ENCODE data around the gene SNAPIN.

SNAPIN gene

GRCh38 chr1:153658400-153659174 is at the start of gene SNAPIN:
SNAPIN (plus strand) TSS chr1:153658703; CDS start chr1:153658744, 41 bp downstream.
- Histone ChIP-seq H3K4me3 (ENCODE audit: low read length) (peak within 1 kb of the TSS; percentile 81), H3K27ac (ENCODE audit: low read depth, low read length) (peak within 1 kb of the TSS; percentile 91), H3K36me3 (ENCODE audit: control insufficient read depth, insufficient read depth, low read length) (peaks cover 18% of the 10 kb centered on the region), H3K9ac (ENCODE audit: low read length) (peak within 1 kb of the TSS; percentile 20), H3K27me3 (ENCODE audit: control insufficient read depth, insufficient read depth, low read length) (no peaks in the 10 kb centered on the region), H3K4me1 (ENCODE audit: control insufficient read depth, insufficient read depth, low read length) (peaks cover 6% of the 10 kb centered on the region)

DNA sequence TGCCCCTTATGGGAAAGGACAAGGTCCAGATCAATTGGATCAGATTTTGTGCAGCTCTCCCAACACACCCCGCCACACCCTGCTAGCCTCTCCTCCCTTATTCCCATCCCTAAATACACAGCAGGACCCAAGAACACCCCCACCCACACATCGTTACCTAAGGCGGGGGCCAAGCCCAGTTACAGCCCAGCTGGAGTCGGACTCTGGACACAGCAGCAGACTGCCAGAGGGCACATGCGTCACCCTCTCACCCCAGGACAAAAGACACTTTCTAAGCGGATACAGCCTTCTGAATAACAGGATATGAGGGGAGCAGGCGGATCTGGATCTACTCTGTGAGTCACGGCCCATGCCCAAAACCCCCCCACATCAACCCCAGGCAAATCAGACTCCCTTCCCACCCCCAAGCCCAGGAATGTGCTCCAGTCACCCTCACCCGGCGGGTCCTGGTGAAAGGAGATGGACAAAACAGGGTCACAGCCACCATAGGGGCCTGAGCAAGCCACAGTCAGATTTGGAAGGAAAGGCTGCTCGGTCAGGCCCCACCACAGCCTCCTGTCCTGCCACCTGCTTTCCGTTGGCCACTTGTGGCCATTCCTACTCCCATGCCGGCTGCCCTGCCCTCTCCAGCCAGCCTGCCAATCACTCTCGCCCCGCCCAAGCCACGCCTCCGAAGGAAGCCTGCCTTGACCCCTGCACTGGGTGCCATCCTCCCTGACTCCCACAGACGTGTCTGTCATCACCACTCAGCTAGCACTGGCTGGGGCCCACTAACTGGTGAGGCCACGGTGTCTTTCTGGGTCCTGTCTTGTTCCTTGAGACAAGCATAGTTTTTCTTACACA is 49.5 kb upstream of the SNAPIN start:
- peak overlapping the region; percentile 57 for H3K4me3 ChIP-seq (ENCODE audit: low read length)

GRCh38 chr1:153609585-153609907 is 49.0 kb upstream of the SNAPIN start:
- peak overlapping the region; percentile 57 for H3K4me3 ChIP-seq (ENCODE audit: low read length)
- H3K4me1 ChIP-seq (ENCODE audit: control insufficient read depth, insufficient read depth, low read length) = peaks cover 18% of the 10 kb centered on the region
- no peaks in the 10 kb centered on the region for H3K27me3 ChIP-seq (ENCODE audit: control insufficient read depth, insufficient read depth, low read length)
- H3K9ac ChIP-seq (ENCODE audit: low read length) = no peak overlapping the region
- H3K27ac ChIP-seq (ENCODE audit: low read depth, low read length) = peak overlapping the region; percentile 61
- peaks cover 4% of the 10 kb centered on the region for H3K36me3 ChIP-seq (ENCODE audit: control insufficient read depth, insufficient read depth, low read length)

More for the DNA sequence above, 49.5 kb upstream of the SNAPIN start:
- Histone ChIP-seq H3K27ac (ENCODE audit: low read depth, low read length) (peak overlapping the region; percentile 61), H3K9ac (ENCODE audit: low read length) (peak overlapping the region; percentile 45), H3K36me3 (ENCODE audit: control insufficient read depth, insufficient read depth, low read length) (peaks cover 4% of the 10 kb centered on the region), H3K27me3 (ENCODE audit: control insufficient read depth, insufficient read depth, low read length) (no peaks in the 10 kb centered on the region), H3K4me1 (ENCODE audit: control insufficient read depth, insufficient read depth, low read length) (peaks cover 18% of the 10 kb centered on the region)

DNA sequence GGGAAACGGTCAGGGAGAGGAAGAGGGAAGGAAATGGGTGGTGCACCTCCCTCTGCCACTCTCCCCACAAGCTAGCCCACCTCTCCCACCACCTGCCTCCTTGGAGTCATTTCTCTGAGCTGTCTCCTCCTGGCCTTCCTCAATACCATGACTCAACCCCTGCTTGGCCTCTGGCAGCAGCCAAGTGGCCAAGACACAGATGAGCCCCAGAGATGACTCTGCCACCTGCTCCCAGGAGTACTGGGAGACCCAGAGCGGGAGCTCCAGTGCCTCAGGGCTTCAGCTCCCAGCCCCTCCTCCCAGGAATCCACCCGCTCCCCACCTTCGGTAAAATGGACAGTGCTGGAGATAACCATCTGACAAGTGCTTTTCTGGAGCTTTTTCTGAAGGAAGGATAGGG is 48.2 kb upstream of the SNAPIN start:
- Histone ChIP-seq H3K9ac (ENCODE audit: low read length) (no peak overlapping the region), H3K36me3 (ENCODE audit: control insufficient read depth, insufficient read depth, low read length) (peaks cover 4% of the 10 kb centered on the region), H3K27me3 (ENCODE audit: control insufficient read depth, insufficient read depth, low read length) (no peaks in the 10 kb centered on the region), H3K27ac (ENCODE audit: low read depth, low read length) (peak overlapping the region; percentile 61), H3K4me1 (ENCODE audit: control insufficient read depth, insufficient read depth, low read length) (peaks cover 18% of the 10 kb centered on the region), H3K4me3 (ENCODE audit: low read length) (peak overlapping the region; percentile 19)

- Histone ChIP-seq H3K9ac (ENCODE audit: low read length) (no peak overlapping the region), H3K36me3 (ENCODE audit: control insufficient read depth, insufficient read depth, low read length) (peaks cover 4% of the 10 kb centered on the region), H3K4me1 (ENCODE audit: control insufficient read depth, insufficient read depth, low read length) (peaks cover 18% of the 10 kb centered on the region), H3K27ac (ENCODE audit: low read depth, low read length) (no peak overlapping the region), H3K4me3 (ENCODE audit: low read length) (no peak overlapping the region), H3K27me3 (ENCODE audit: control insufficient read depth, insufficient read depth, low read length) (no peaks in the 10 kb centered on the region)
Measured at GRCh38 chr1:153610811-153611301, 47.6 kb upstream of the SNAPIN start.

GRCh38 chr1:153611356-153611755 is 47.1 kb upstream of the SNAPIN start:
- Histone ChIP-seq H3K4me3 (ENCODE audit: low read length) (peak overlapping the region; percentile 87), H3K27me3 (ENCODE audit: control insufficient read depth, insufficient read depth, low read length) (no peaks in the 10 kb centered on the region), H3K27ac (ENCODE audit: low read depth, low read length) (no peak overlapping the region), H3K36me3 (ENCODE audit: control insufficient read depth, insufficient read depth, low read length) (peaks cover 4% of the 10 kb centered on the region), H3K9ac (ENCODE audit: low read length) (peak overlapping the region; percentile 10), H3K4me1 (ENCODE audit: control insufficient read depth, insufficient read depth, low read length) (peaks cover 18% of the 10 kb centered on the region)

GRCh38 chr1:153612111-153612754 is 46.3 kb upstream of the SNAPIN start:
- peak overlapping the region; percentile 64 for H3K9ac ChIP-seq (ENCODE audit: low read length)
- no peaks in the 10 kb centered on the region for H3K36me3 ChIP-seq (ENCODE audit: control insufficient read depth, insufficient read depth, low read length)
- peak overlapping the region; percentile 87 for H3K4me3 ChIP-seq (ENCODE audit: low read length)
- H3K27me3 ChIP-seq (ENCODE audit: control insufficient read depth, insufficient read depth, low read length) = no peaks in the 10 kb centered on the region
- H3K27ac ChIP-seq (ENCODE audit: low read depth, low read length) = peak overlapping the region; percentile 82
- H3K4me1 ChIP-seq (ENCODE audit: control insufficient read depth, insufficient read depth, low read length) = peaks cover 18% of the 10 kb centered on the region

DNA sequence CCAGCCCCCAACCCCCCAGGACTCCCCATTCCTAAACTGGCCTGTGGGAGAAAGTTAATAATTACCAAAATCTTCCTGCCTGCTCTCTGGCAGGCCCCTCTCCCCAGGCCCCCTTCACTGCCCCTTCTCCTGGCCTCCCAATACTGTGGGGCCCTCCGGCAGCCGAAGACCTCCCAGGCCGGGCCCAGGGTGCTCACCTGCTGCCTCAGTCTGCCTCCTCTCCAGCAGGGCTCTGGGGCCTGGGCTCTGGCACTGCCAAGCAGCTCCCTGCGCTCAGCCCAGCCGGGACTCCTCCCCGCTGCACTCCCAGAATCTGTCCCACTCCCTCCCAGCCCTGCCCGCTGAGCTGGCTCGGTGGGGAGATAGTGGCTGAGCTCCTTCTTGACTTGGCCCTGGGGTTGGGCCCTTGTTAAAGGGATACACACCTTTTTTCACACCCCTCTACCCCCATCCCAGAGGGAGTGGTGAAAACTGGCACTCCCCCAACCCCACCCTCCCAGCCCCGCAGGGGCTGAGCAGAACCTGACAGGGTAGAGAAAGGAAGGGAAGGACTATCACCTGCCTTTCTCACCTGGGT is 45.7 kb upstream of the SNAPIN start, which contains the start of gene S100A16:
Gene S100A16 (minus strand): TSS at position 383 of the 577 bp plus-strand sequence. CDS start 4,986 bp downstream, outside the sequence.
- Histone ChIP-seq H3K9ac (ENCODE audit: low read length) (peak within 1 kb of the TSS; percentile 64), H3K4me1 (ENCODE audit: control insufficient read depth, insufficient read depth, low read length) (peaks cover 18% of the 10 kb centered on the region), H3K27ac (ENCODE audit: low read depth, low read length) (peak within 1 kb of the TSS; percentile 82)

DNA sequence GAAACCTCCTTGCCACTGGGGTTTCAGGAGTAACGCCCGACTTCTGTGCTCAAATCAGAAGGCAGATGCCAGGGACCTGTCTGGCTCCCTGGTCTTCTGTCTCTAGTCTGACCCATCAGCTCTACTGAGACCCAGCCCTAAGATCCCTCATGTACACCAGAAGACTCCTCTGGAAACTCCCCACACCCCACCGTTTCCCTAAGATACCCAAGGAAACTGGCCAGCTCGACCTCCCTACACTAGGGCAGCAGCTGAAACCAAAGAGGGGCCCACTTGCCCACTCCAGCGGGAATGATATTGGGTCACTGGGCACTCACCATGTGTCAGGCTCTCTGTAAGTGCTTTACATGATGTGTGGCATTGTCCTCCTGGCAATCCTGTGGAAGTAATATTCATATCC is 45.1 kb upstream of the SNAPIN start:
- no peak overlapping the region for H3K9ac ChIP-seq (ENCODE audit: low read length)
- H3K36me3 ChIP-seq (ENCODE audit: control insufficient read depth, insufficient read depth, low read length) = no peaks in the 10 kb centered on the region
- peak overlapping the region; percentile 82 for H3K27ac ChIP-seq (ENCODE audit: low read depth, low read length)
- H3K4me3 ChIP-seq (ENCODE audit: low read length) = peak overlapping the region; percentile 87
- no peaks in the 10 kb centered on the region for H3K27me3 ChIP-seq (ENCODE audit: control insufficient read depth, insufficient read depth, low read length)
- H3K4me1 ChIP-seq (ENCODE audit: control insufficient read depth, insufficient read depth, low read length) = peaks cover 18% of the 10 kb centered on the region

More for the DNA sequence above, 45.7 kb upstream of the SNAPIN start, which contains the start of gene S100A16:
- Histone ChIP-seq H3K4me3 (ENCODE audit: low read length) (peak within 1 kb of the TSS; percentile 87), H3K36me3 (ENCODE audit: control insufficient read depth, insufficient read depth, low read length) (no peaks in the 10 kb centered on the region), H3K27me3 (ENCODE audit: control insufficient read depth, insufficient read depth, low read length) (no peaks in the 10 kb centered on the region)

DNA sequence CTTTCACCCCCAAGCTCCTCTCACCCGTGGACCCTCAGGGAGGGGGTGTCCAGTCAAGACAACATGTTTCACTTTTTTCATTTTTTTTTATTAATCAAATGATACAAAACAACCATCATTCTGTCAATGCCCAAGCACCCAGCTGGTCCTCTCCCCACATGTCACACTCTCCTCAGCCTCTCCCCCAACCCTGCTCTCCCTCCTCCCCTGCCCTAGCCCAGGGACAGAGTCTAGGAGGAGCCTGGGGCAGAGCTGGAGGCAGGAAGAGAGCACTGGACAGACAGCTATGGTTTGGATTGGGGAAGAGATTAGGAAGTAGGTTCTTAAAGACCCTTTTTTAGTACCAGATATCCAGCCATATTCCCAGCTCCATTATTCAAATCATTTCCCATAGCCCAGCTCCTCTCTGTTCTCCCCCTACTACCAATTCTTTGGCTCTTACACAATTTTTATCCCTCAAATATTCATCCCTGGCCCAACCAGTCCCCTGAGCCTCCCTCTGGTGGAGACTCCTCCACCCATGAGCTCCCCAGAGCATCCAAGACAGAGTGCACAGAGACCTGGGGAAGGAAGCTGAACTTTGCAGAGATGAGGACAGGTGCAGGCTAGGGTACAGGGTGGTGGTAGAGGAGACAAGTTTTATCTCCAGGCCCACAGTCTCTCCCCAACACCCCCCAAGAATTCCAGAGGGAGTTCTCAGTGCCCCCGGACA is 44.2 kb upstream of the SNAPIN start:
- peaks cover 14% of the 10 kb centered on the region for H3K4me1 ChIP-seq (ENCODE audit: control insufficient read depth, insufficient read depth, low read length)
- H3K4me3 ChIP-seq (ENCODE audit: low read length) = no peak overlapping the region
- H3K9ac ChIP-seq (ENCODE audit: low read length) = no peak overlapping the region
- no peaks in the 10 kb centered on the region for H3K27me3 ChIP-seq (ENCODE audit: control insufficient read depth, insufficient read depth, low read length)
- H3K27ac ChIP-seq (ENCODE audit: low read depth, low read length) = no peak overlapping the region
- H3K36me3 ChIP-seq (ENCODE audit: control insufficient read depth, insufficient read depth, low read length) = no peaks in the 10 kb centered on the region

DNA sequence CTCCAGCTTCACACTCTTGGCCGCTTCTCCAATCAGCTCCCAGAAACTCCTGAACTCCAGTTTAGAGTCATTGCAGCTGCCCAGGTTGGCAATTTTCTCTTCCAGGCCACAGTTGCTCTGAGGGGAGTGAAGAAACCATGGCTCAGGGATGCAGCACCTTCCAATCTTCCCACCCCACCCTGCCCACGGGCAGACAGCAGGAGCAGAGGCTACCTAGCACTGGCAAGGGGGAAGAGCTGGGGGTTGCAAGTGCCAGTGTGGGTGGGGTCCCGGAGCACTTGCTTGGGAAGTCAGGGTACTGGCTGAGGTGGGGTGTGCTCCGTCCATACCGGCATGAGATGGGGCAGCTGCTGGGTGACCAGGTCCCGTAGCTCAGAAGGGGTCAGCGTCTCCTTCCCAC is 43.6 kb upstream of the SNAPIN start:
- peaks cover 4% of the 10 kb centered on the region for H3K36me3 ChIP-seq (ENCODE audit: control insufficient read depth, insufficient read depth, low read length)
- H3K4me1 ChIP-seq (ENCODE audit: control insufficient read depth, insufficient read depth, low read length) = peaks cover 13% of the 10 kb centered on the region
- no peaks in the 10 kb centered on the region for H3K27me3 ChIP-seq (ENCODE audit: control insufficient read depth, insufficient read depth, low read length)
- no peak overlapping the region for H3K9ac ChIP-seq (ENCODE audit: low read length)
- H3K4me3 ChIP-seq (ENCODE audit: low read length) = no peak overlapping the region
- H3K27ac ChIP-seq (ENCODE audit: low read depth, low read length) = no peak overlapping the region
